Esophagus muscularis mucosa (tissue), 4 donors: Measurements from ENCODE around the gene USP4.

Experiments used
- CTCF ChIP-seq, 3 experiments: fragments of 200-600 bp in 2 of 3; fragments of 450-650 bp in 1 of 3; sonication (generic) in 2 of 3; IDR thresholded peaks; one replicate each; pipeline ENCODE4 v1.5.1; 2017 to 2019; ENCODE audit warnings: antibody characterized with exemption in 3 of 3, mild to moderate bottlenecking in 2 of 3, moderate library complexity in 1 of 3
- EP300 ChIP-seq: sonication (generic); formaldehyde crosslinking; IDR thresholded peaks from one replicate; pipeline ENCODE4 v1.6.1; 2017; ENCODE audit warnings: antibody characterized with exemption
- POLR2A ChIP-seq: fragments of 450-650 bp; IDR thresholded peaks from one replicate; pipeline ENCODE4 v1.6.1; 2017; ENCODE audit warnings: antibody characterized with exemption, moderate library complexity, mild to moderate bottlenecking, low read depth
- POLR2AphosphoS5 ChIP-seq, 2 donors: sonication (generic); formaldehyde crosslinking; IDR thresholded peaks; one replicate each; pipeline ENCODE4 v1.6.1; 2017; ENCODE audit warnings: antibody characterized with exemption in 2 of 2

GRCh38 chr3:49276475-49277382 is 63.1 kb downstream of the USP4 start, which contains the start of gene C3orf62:
- TF ChIP-seq POLR2A: no peak
- TF ChIP-seq CTCF (IDR thresholded peaks at IDR 0.05): no peak
- TF ChIP-seq EP300: no peak
- TF ChIP-seq POLR2AphosphoS5 (IDR thresholded peaks at IDR 0.05): peak; percentile 69 to 86
